Measurements from ENCODE around the gene NUDT19. TPM values are rescaled to one million over a fixed set of nuclear protein-coding genes. Genes with fewer than 3 reads are reported as not detected.

Gene NUDT19
- polyA plus RNA-seq, 1 donor (not counting 4 experiments of a cell fraction or from before 2014, with no cell fraction given) = 12.2 TPM

DNA sequence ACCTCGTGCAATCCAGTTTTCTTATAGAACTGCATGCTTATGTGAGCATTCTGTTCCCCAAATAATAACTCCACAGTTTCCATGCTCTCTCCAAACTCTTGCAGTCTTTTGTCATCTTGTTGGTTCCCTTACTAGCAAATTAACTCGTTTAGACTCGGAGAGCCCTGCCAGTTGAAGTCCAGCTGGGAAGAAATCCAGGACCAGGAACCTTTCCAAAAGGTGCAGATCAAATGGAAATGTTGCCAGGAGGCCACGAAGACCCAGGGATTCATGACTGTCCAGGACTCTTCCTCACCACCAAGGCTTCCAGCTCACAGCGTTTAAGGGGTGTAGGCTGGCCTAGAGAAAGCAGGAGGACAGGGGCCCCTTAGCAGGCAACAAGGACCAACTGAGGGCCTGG lies 25.9 kb downstream of the NUDT19 start:
- FAIRE-seq = no peak

GRCh38 chr19:32718286-32718685 lies 26.7 kb downstream of the NUDT19 start:
- no peaks in the 10 kb centered on the region for H3K4me1 ChIP-seq (ENCODE audit: control insufficient read depth, extremely low read depth, insufficient read depth, low read length)
- peaks cover 3 to 8% of the 10 kb centered on the region in 2 experiments for H3K36me3 ChIP-seq (ENCODE audit: control insufficient read depth in 2 of 2, extremely low read depth in 1 of 2, insufficient read depth in 2 of 2, low read length in 2 of 2)
- no peak for FAIRE-seq
- no peaks in the 10 kb centered on the region for H3K79me2 ChIP-seq (ENCODE audit: control insufficient read depth, insufficient read depth, low read length)
- H3K4me3 ChIP-seq (ENCODE audit: control insufficient read depth in 2 of 3, extremely low read depth in 1 of 3, insufficient read depth in 2 of 3, low read depth in 1 of 3, low read length in 3 of 3) = no peak overlapping the region
- no peak overlapping the region for H3K4me2 ChIP-seq (ENCODE audit: control insufficient read depth, extremely low read depth, insufficient read depth, low read depth, low read length)
- no peak for DNase-seq (ENCODE audit: low read depth, low spot score)
- H3K9me3 ChIP-seq (ENCODE audit: control insufficient read depth, low read depth, low read length) = no peaks in the 10 kb centered on the region
- dilution Hi-C loops (cut with MboI; ENCODE audit: extremely low pct_ligation_motif_present, low sequenced_read_pairs) = no loop called here
- no peaks in the 10 kb centered on the region for H4K20me1 ChIP-seq (ENCODE audit: control insufficient read depth, extremely low read depth, insufficient read depth, low read length)
- TF ChIP-seq CTCF (optimal IDR thresholded peaks at IDR 0.05 in 1 of 3, IDR thresholded peaks at IDR 0.05 in 1 of 3, conservative IDR thresholded peaks at IDR 0.05 in 1 of 3; ENCODE audit: extremely low read depth in 1 of 3, insufficient read depth in 2 of 3, low read length in 3 of 3) (no peak), EZH2 (IDR thresholded peaks at IDR 0.05; ENCODE audit: low read length) (no peak)
- H3K27me3 ChIP-seq (ENCODE audit: control insufficient read depth, extremely low read depth, insufficient read depth, low read length) = no peaks in the 10 kb centered on the region
- H2AFZ ChIP-seq (ENCODE audit: control insufficient read depth, low read length) = no peak overlapping the region
- no peaks in the 10 kb centered on the region for H3K9me1 ChIP-seq (ENCODE audit: control insufficient read depth, extremely low read depth, insufficient read depth, low read length)
- no peak overlapping the region for H3K27ac ChIP-seq (ENCODE audit: control insufficient read depth, insufficient read depth, low read length)
- H3K9ac ChIP-seq (ENCODE audit: control insufficient read depth, extremely low read depth, insufficient read depth, low read length) = no peak overlapping the region

More for the DNA sequence above, 25.9 kb downstream of the NUDT19 start:
- H3K9me1 ChIP-seq (ENCODE audit: control insufficient read depth, extremely low read depth, insufficient read depth, low read length) = no peaks in the 10 kb centered on the region
- H3K27me3 ChIP-seq (ENCODE audit: control insufficient read depth, extremely low read depth, insufficient read depth, low read length) = no peaks in the 10 kb centered on the region
- no peak for DNase-seq (ENCODE audit: low read depth, low spot score)
- H4K20me1 ChIP-seq (ENCODE audit: control insufficient read depth, extremely low read depth, insufficient read depth, low read length) = no peaks in the 10 kb centered on the region
- no peak overlapping the region for H3K9ac ChIP-seq (ENCODE audit: control insufficient read depth, extremely low read depth, insufficient read depth, low read length)
- H3K9me3 ChIP-seq (ENCODE audit: control insufficient read depth, low read depth, low read length) = no peaks in the 10 kb centered on the region
- H3K36me3 ChIP-seq (ENCODE audit: control insufficient read depth in 2 of 2, extremely low read depth in 1 of 2, insufficient read depth in 2 of 2, low read length in 2 of 2) = peaks cover 3 to 13% of the 10 kb centered on the region in 2 experiments
- TF ChIP-seq EZH2 (IDR thresholded peaks at IDR 0.05; ENCODE audit: low read length) (no peak), CTCF (optimal IDR thresholded peaks at IDR 0.05 in 1 of 3, IDR thresholded peaks at IDR 0.05 in 1 of 3, conservative IDR thresholded peaks at IDR 0.05 in 1 of 3; ENCODE audit: extremely low read depth in 1 of 3, insufficient read depth in 2 of 3, low read length in 3 of 3) (no peak)
- H3K4me1 ChIP-seq (ENCODE audit: control insufficient read depth, extremely low read depth, insufficient read depth, low read length) = no peaks in the 10 kb centered on the region
- dilution Hi-C loops (cut with MboI; ENCODE audit: extremely low pct_ligation_motif_present, low sequenced_read_pairs) = no loop called here
- no peaks in the 10 kb centered on the region for H3K79me2 ChIP-seq (ENCODE audit: control insufficient read depth, insufficient read depth, low read length)
- H3K4me3 ChIP-seq (ENCODE audit: control insufficient read depth in 2 of 3, extremely low read depth in 1 of 3, insufficient read depth in 2 of 3, low read depth in 1 of 3, low read length in 3 of 3) = no peak overlapping the region
- H3K27ac ChIP-seq (ENCODE audit: control insufficient read depth, insufficient read depth, low read length) = no peak overlapping the region
- no peak overlapping the region for H2AFZ ChIP-seq (ENCODE audit: control insufficient read depth, low read length)
- H3K4me2 ChIP-seq (ENCODE audit: control insufficient read depth, extremely low read depth, insufficient read depth, low read depth, low read length) = no peak overlapping the region

Measured in keratinocyte (primary cell).